Aorta (tissue), 5 donors: ENCODE measurements around the gene PDZD11. TPM values are rescaled to one million over a fixed set of nuclear protein-coding genes. Genes with fewer than 3 reads are reported as not detected.
"Not testable (repeated sequence)": the region's sequence is repeated elsewhere in the genome, so short reads cannot be mapped to it uniquely, and the experiment has no call there.

ENCODE experiments used
- ATAC-seq: fragments of 200-7000 bp; cut with Tn5 transposase; one replicate; pipeline ENCODE4 v1.9.1; 2022; ENCODE audit warnings: moderate library complexity; ENCODE audit not compliant: low FRiP score
- DNase-seq, 2 donors: peaks; one replicate each; pipeline ENCODE4 v3.0.0-alpha.2; 2020
- H3K27ac ChIP-seq, 2 donors: one replicate each; pipeline ENCODE4 v1.5.1; 2013; ENCODE audit warnings: low read length in 2 of 2, mild to moderate bottlenecking in 2 of 2, moderate library complexity in 2 of 2, control low read depth in 1 of 2, inconsistent platforms in 1 of 2, low read depth in 1 of 2
- H3K27me3 ChIP-seq, 2 donors: one replicate each; pipeline ENCODE4 v1.6.1; 2013; ENCODE audit warnings: control low read depth in 1 of 2, low read length in 1 of 2, mild to moderate bottlenecking in 1 of 2, moderate library complexity in 1 of 2; ENCODE audit not compliant: insufficient read depth in 2 of 2, control insufficient read depth in 1 of 2
- H3K36me3 ChIP-seq, 2 donors: one replicate each; pipeline ENCODE4 v1.6.1; 2013; ENCODE audit warnings: control low read depth in 1 of 2, low read length in 1 of 2, mild to moderate bottlenecking in 1 of 2; ENCODE audit not compliant: insufficient read depth in 2 of 2, control insufficient read depth in 1 of 2
- H3K4me1 ChIP-seq, 2 donors: one replicate each; pipeline ENCODE4 v1.6.1; 2013; ENCODE audit warnings: low read length in 2 of 2, control low read depth in 1 of 2, mild to moderate bottlenecking in 1 of 2, moderate library complexity in 1 of 2; ENCODE audit not compliant: insufficient read depth in 2 of 2, control insufficient read depth in 1 of 2
- H3K4me3 ChIP-seq, 2 donors: one replicate each; pipeline ENCODE4 v1.5.1; 2013; ENCODE audit warnings: low read length in 2 of 2, control low read depth in 1 of 2, mild to moderate bottlenecking in 1 of 2
- H3K9me3 ChIP-seq: one replicate; pipeline ENCODE4 v1.6.1; 2013; ENCODE audit warnings: mild to moderate bottlenecking, low read length; ENCODE audit not compliant: control insufficient read depth
- WGBS, 2 donors: extraction: QIAGEN DNeasy Blood & Tissue Kit; methylation state at CpG; one replicate each; pipeline ENCODE4 v1.1.7; 2013; 5-methylcytosine and 5-hydroxymethylcytosine counted together
- intact Hi-C, 2 donors: fragments of 100-400 bp; cut with DNase I; formaldehyde crosslinking; loops; one replicate each; pipeline versions ENCODE4 v1.14.2 to v1.15.0; 2022
- long read RNA-seq, 2 donors: library from polyadenylated mRNA; unstranded; transcript quantifications; one replicate each; pipeline ENCODE4 v2.0.0, GENCODE V29; 2020 to 2021
- polyA plus RNA-seq, 2 donors: library from polyadenylated mRNA; stranded (reverse); fragments of 200-250 nt; gene quantifications; one replicate each; pipeline ENCODE4 v1.2.3, GENCODE V29; 2013
- total RNA-seq, 2 donors: library from RNA; stranded (reverse); fragmentation: NEBNext Ultra II Directional; extraction: Animal tissue kit (Norgen Biotek cat#: 25700); gene quantifications; one replicate each; pipeline ENCODE4 v1.2.1, GENCODE V29; 2021
- donor health status: healthy with polysubstance abuse.
- donor health status: Bipolar disorder and iron deficiency.
- donor health status: DM: no; HTN: no; CAD: no.
- donor health status: DM: no; HTN: no; CAD: no.
- donor health status: DM: yes; HTN: yes; CAD: no.

Gene PDZD11
- 10 to 100 TPM; 18.7 to 27.1 TPM for total RNA-seq
- 10 to 100 TPM; 57.8 to 67.1 TPM for polyA plus RNA-seq
- long read RNA-seq, donor 1, transcript PDZD11-201 (7 exons, 1,043 nt), result major isoform, 14 of 22 reads
- long read RNA-seq, donor 1, partial matches to known transcripts, result 2 of 22 reads
- long read RNA-seq, donor 1, other reads (novel, unspliced or antisense), result 4 of 22 reads
- long read RNA-seq, donor 2, partial matches to known transcripts, result 1 of 4 reads
- long read RNA-seq, donor 2, other reads (novel, unspliced or antisense), result 0 of 4 reads

GRCh38 chrX:70289793-70290770, at the start of gene PDZD11, which contains the start of gene KIF4A:
Gene PDZD11 (minus strand): TSS chrX:70289927. CDS start chrX:70289341, 586 bp downstream.
Gene KIF4A (plus strand): TSS chrX:70290104. CDS start chrX:70290459, 355 bp downstream.
- DNase-seq, result peak; percentile 89 to 92
- no peaks in the 10 kb centered on the region for H3K27me3 ChIP-seq
- no peaks in the 10 kb centered on the region for H3K4me1 ChIP-seq
- ATAC-seq, result peak; percentile 97
- H3K36me3 ChIP-seq, result no peaks in the 10 kb centered on the region
- H3K4me3 ChIP-seq, result peak within 1 kb of the TSS; percentile 20 to 43
- WGBS, 2 donors, result 0 to 31% methylated on average over 62 of the region's 62 CpGs
- intact Hi-C loops, result loop anchor here in 1 of 2 donors (5.0 kb wide), 1 partner anchor 142 kb away; no protein-coding TSS in a partner anchor
- H3K27ac ChIP-seq, result peak within 1 kb of the TSS in 1 of 2 donors; percentile 75
- no peaks in the 10 kb centered on the region for H3K9me3 ChIP-seq

GRCh38 chrX:70338290-70338689, 48.6 kb upstream of the PDZD11 start:
- DNase-seq, result no peak
- no peak overlapping the region for H3K27ac ChIP-seq
- H3K27me3 ChIP-seq, result no peaks in the 10 kb centered on the region
- H3K4me3 ChIP-seq, result no peak overlapping the region
- no peaks in the 10 kb centered on the region for H3K4me1 ChIP-seq
- H3K9me3 ChIP-seq, result no peaks in the 10 kb centered on the region
- intact Hi-C loops, result no loop called here
- ATAC-seq, result no peak
- 86 to 97% methylated on average over 4 of the region's 4 CpGs for WGBS, 2 donors
- H3K36me3 ChIP-seq, result no peaks in the 10 kb centered on the region

GRCh38 chrX:70336767-70337166, 47.0 kb upstream of the PDZD11 start:
- no peaks in the 10 kb centered on the region for H3K27me3 ChIP-seq
- no peak overlapping the region for H3K4me3 ChIP-seq
- DNase-seq (no peak), ATAC-seq (no peak)
- H3K9me3 ChIP-seq, result no peaks in the 10 kb centered on the region
- H3K4me1 ChIP-seq, result no peaks in the 10 kb centered on the region
- no peak overlapping the region for H3K27ac ChIP-seq
- intact Hi-C loops, result no loop called here
- H3K36me3 ChIP-seq, result no peaks in the 10 kb centered on the region

GRCh38 chrX:70332600-70332999, 42.9 kb upstream of the PDZD11 start:
- WGBS, 2 donors, result 71 to 97% methylated on average over 1 of the region's 1 CpG
- no peak for ATAC-seq

GRCh38 chrX:70331161-70331560, 41.4 kb upstream of the PDZD11 start:
- WGBS, 2 donors, result 63 to 100% methylated on average over 1 of the region's 1 CpG
- H3K27ac ChIP-seq, result no peak overlapping the region
- ATAC-seq, result no peak
- no peaks in the 10 kb centered on the region for H3K4me1 ChIP-seq
- no peaks in the 10 kb centered on the region for H3K9me3 ChIP-seq
- no peaks in the 10 kb centered on the region for H3K27me3 ChIP-seq
- DNase-seq, result no peak
- intact Hi-C loops, result no loop called here
- no peaks in the 10 kb centered on the region for H3K36me3 ChIP-seq
- H3K4me3 ChIP-seq, result no peak overlapping the region

More at GRCh38 chrX:70332600-70332999, 42.9 kb upstream of the PDZD11 start:
- intact Hi-C loops, result no loop called here
- Histone ChIP-seq H3K4me1 (no peaks in the 10 kb centered on the region), H3K27me3 (no peaks in the 10 kb centered on the region), H3K9me3 (no peaks in the 10 kb centered on the region), H3K27ac (no peak overlapping the region), H3K4me3 (no peak overlapping the region), H3K36me3 (no peaks in the 10 kb centered on the region)
- no peak for DNase-seq

- no peak for DNase-seq
- H3K9me3 ChIP-seq, result no peaks in the 10 kb centered on the region
- no peak overlapping the region for H3K4me3 ChIP-seq
- no peaks in the 10 kb centered on the region for H3K36me3 ChIP-seq
- H3K4me1 ChIP-seq, result no peaks in the 10 kb centered on the region
- ATAC-seq, result no peak
- no peak overlapping the region for H3K27ac ChIP-seq
- 86 to 93% methylated on average over 2 of the region's 2 CpGs for WGBS, 2 donors
- no peaks in the 10 kb centered on the region for H3K27me3 ChIP-seq
- intact Hi-C loops, result no loop called here
Observed at GRCh38 chrX:70324326-70324725, 34.6 kb upstream of the PDZD11 start.

- 82 to 96% methylated on average over 6 of the region's 6 CpGs for WGBS, 2 donors
- H3K27ac ChIP-seq, ATAC-seq, intact Hi-C loops, H3K9me3 ChIP-seq, H3K36me3 ChIP-seq, H3K4me3 ChIP-seq, H3K27me3 ChIP-seq, DNase-seq, H3K4me1 ChIP-seq: not testable (repeated sequence)
Observed at GRCh38 chrX:70323628-70324027, 33.9 kb upstream of the PDZD11 start.

GRCh38 chrX:70322784-70323183, 33.1 kb upstream of the PDZD11 start:
- H3K9me3 ChIP-seq, result no peaks in the 10 kb centered on the region
- no peak overlapping the region for H3K4me3 ChIP-seq
- no peaks in the 10 kb centered on the region for H3K36me3 ChIP-seq
- H3K27ac ChIP-seq, result no peak overlapping the region
- H3K4me1 ChIP-seq, result no peaks in the 10 kb centered on the region
- intact Hi-C loops, result no loop called here
- no peak for ATAC-seq
- 80 to 96% methylated on average over 4 of the region's 4 CpGs for WGBS, 2 donors
- no peaks in the 10 kb centered on the region for H3K27me3 ChIP-seq
- DNase-seq, result no peak
